GM06990 (cell line): ENCODE measurements around the gene BACE2.
"Not testable (repeated sequence)": the region's sequence is repeated elsewhere in the genome, so short reads cannot be mapped to it uniquely, and the experiment has no call there.

ENCODE experiments used
- DNase-seq: peaks from one replicate; pipeline ENCODE4 v3.0.0-alpha.2; 2011; ENCODE audit not compliant: insufficient read length; ENCODE audit errors: extremely low read depth
- H3K27me3 ChIP-seq: replicated peaks from 2 replicates; pipeline ENCODE4 v1.6.0; 2011; ENCODE audit warnings: low read length; ENCODE audit not compliant: control insufficient read depth, insufficient read depth
- H3K36me3 ChIP-seq: 2 replicates; pipeline ENCODE4 v1.5.1; 2011; ENCODE audit warnings: low read length; ENCODE audit not compliant: control insufficient read depth, insufficient read depth
- H3K4me3 ChIP-seq: replicated peaks from 2 replicates; pipeline ENCODE4 v1.5.1; 2011; ENCODE audit warnings: low read depth, mild to moderate bottlenecking, control low read depth, low read length
- CTCF ChIP-seq: IDR thresholded peaks from 2 replicates; pipeline ENCODE4 v1.5.1; 2011; ENCODE audit warnings: low read length, control low read depth, mild to moderate bottlenecking, inconsistent platforms; ENCODE audit not compliant: insufficient read depth, poor library complexity, severe bottlenecking

BACE2 gene

GRCh38 chr21:41185802-41186201 is 17.8 kb downstream of the BACE2 start:
- Histone ChIP-seq H3K27me3 (no peaks in the 10 kb centered on the region), H3K36me3 (no peaks in the 10 kb centered on the region), H3K4me3 (no peak overlapping the region)
- no peak for TF ChIP-seq CTCF
- DNase-seq, result no peak

GRCh38 chr21:41186755-41187536 is 19.0 kb downstream of the BACE2 start:
- Histone ChIP-seq H3K36me3 (no peaks in the 10 kb centered on the region), H3K27me3 (no peaks in the 10 kb centered on the region), H3K4me3 (no peak overlapping the region)
- no peak for TF ChIP-seq CTCF
- DNase-seq, result no peak

GRCh38 chr21:41187537-41188025 is 19.6 kb downstream of the BACE2 start:
- Histone ChIP-seq H3K36me3 (no peaks in the 10 kb centered on the region), H3K27me3 (no peaks in the 10 kb centered on the region), H3K4me3 (no peak overlapping the region)
- no peak for TF ChIP-seq CTCF
- no peak for DNase-seq

GRCh38 chr21:41188486-41189149 is 20.7 kb downstream of the BACE2 start:
- Histone ChIP-seq H3K4me3 (no peak overlapping the region), H3K36me3 (no peaks in the 10 kb centered on the region), H3K27me3 (no peaks in the 10 kb centered on the region)
- TF ChIP-seq CTCF, result no peak
- DNase-seq, result no peak

GRCh38 chr21:41189150-41189745 is 21.3 kb downstream of the BACE2 start:
- Histone ChIP-seq H3K36me3 (no peaks in the 10 kb centered on the region), H3K4me3 (no peak overlapping the region), H3K27me3 (no peaks in the 10 kb centered on the region)
- TF ChIP-seq CTCF, result no peak
- no peak for DNase-seq

- not testable (repeated sequence) for H3K4me3 ChIP-seq, H3K27me3 ChIP-seq, DNase-seq, H3K36me3 ChIP-seq
These were observed 24.6 kb downstream of the BACE2 start for GRCh38 chr21:41192552-41192951.
